ENCODE results near the gene LIAS.

The LIAS gene

DNA sequence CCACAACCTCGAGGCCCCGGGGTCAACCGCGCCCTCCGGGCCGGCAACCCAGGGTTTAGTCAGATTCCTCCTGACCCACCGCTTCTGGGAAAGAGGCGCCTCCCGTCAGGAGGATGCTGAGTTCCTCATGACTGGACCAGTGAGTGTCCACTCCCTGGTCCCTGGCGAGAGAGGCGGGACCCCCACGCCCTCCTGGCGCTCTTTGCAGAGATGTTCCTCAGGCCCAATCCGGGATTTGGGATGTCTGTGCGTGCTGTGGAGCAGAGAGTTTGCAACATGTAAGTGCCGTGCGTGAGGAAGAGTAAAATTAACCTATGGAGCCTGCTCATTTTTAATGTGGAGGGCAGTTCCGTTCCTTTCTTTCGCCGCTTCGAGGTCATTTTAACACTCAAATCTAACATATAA, 69.2 kb downstream of the LIAS start:
- FAIRE-seq, result no peak
- no peak for DNase-seq (ENCODE audit: low spot score)

All from urothelium cell line (cell line).